SHP77 (cell line): ENCODE data around the gene MKLN1.

Experiments
- DNase-seq, 2 experiments: peaks; one replicate each; lab custom pipeline; 2025; lab: John Stamatoyannopoulos, UW

The MKLN1 gene

DNA sequence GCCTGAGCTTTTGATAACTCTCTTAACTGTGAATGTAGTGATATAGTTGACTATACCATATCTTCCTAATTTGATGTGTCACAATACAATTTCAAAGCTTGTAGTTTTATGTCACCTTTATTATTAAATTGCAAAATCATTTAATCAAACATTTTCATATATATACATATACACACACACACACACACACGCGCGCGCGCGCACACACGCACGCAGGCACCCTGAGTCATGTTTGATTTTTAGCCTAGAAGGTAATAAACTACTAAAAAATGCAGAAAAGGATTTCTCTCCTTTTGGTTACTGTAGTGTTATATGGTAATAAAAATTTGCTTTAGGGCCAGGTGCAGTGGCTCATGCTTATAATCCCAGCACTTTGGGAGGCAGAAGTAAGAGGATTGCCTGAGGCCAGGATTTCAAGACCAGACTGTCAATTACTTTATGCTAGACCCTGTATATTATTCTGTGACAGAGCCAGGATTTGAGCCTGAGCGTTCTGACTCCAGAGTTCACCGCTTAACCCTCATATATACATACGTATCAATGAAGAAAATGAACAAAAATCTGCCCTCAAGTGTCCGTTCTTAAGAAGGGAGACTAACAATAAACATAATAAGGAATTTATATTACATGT, 139.2 kb downstream of the MKLN1 start:
- DNase-seq: no peak

GRCh38 chr7:131467788-131468187, 140.1 kb downstream of the MKLN1 start:
- DNase-seq: no peak

DNA sequence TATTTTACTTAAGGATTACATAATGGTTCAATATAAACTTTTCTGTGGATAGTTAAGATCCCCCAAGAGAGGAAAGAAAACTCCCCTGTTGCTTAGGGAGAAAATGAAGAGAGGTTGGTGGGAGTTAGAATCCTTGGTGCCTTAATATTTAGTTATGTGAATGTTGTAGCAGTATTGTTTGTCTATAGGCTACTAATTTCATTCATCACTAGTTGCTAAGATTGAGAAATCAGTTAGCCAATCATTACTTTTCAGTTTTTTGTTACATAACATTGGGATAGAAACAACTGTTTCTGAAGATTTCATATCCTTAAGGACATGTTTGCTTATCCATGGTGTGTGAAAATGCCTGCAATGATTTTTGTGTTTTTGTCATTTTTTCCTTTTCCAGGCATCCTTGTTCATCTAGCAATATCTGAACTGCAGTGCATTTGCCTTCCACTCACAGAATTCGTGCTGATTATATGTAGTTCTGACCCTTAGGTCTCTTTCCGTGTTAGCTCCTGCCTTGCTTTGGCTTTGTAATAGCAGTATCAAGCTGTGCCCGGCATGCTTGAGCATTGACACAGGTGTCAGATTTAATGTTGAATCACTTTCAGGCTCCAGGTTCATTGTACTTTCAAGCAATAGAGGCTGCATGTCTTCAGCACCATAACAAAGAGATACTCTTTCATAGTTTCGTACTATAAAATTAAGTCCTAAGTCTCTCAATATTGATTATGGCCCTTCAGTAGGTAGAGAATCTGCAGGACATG, 143.8 kb downstream of the MKLN1 start:
- DNase-seq: no peak

- no peak for DNase-seq
Observed at GRCh38 chr7:131476740-131477139, 149.1 kb downstream of the MKLN1 start.

DNA sequence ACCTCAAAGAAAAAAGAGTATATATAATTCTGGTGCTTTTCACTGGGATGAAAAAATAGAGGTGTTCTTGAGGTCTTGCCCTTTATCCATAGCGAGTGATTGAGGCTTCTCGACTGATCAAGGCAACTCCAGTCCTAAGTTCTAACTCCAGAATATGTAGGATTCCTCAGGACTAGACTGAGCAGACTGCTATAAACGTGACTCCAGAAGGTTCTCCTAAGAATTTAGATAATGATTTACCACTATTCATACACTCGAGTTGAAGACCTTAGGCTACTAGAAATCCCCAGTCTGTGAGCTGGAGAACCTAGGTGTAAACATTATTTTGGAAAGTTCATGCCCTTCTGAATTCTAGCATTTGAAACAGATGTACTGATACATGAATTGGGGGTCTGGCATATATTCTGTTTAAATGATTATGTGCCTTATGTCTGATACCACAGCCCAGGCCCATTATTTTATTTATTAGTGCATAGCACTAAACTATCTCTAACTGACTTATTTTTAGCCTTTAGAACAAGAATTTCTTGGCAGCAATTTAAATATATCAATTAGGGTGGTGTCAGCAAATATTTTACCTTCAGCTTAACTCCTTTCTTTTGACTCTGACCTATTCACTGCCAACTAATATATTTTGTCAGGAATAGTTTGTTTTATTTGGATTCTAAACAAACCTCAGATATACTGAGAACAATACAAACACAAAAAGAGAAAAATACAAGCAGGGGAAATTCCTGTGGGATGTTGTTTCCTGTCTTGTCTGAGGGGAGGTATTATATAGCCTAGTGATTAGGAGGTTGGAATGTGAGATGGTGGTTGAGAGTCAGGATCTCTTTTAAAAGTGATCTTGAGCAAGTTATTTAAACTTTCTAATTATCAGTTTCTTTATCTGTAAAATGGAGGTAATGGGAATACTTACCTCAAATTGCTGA, 153.0 kb downstream of the MKLN1 start:
- no peak for DNase-seq

DNA sequence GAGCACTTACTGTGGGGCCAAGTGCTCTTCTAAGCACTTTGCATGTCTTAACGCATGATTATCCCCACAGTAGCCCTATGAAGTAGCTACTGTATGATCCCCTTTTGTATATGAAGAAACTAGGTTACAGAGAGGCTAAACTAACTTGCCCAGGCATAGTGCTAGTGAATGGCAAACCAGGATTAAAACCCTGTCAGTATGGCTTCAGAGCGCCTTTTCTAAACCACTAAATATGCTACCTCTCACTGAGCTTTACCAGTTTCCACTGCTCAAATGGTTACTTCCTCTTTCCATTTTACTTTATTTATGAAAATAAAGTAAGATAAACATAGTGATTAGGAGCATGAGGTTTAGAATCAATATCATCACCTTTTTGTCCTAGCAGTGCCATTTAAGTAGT, 155.1 kb downstream of the MKLN1 start:
- no peak for DNase-seq

DNA sequence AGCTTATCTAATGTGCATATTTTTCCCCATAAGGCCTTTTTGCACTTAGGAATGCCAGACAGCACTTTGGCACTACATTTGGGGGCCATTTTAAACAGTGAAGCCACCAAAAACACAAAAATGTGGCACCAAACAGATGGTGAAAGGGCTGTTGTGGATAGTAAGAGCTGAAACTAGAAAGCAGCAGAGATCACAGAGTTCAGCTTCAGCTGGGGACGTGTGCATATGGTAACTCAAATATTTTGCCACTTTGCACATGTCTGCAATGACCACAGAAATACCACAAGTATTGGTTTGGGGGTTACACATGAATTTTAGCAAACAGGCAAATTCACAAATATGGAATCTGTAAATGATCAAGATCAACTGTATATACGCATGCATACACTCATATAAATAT, 155.9 kb downstream of the MKLN1 start:
- DNase-seq: no peak

DNA sequence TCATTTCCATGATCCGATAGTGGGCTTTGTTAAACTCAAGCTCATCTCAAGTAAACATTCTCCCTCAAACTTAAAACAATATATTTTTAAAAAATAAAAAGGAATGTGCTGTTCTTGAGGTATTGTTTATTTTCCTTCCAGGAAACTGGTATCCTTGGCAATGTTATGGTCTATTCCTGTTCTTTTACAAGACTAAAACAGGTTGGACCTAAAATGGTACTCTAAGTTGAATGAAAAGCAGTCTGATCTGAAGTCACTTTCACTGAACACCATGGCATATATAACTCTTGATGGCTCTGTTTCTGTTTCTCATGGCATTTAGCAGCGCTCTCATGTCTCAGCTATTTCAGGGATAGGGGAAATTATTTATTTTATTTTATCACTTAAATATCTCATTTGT, 158.7 kb downstream of the MKLN1 start:
- DNase-seq: no peak

- DNase-seq: no peak
Observed at GRCh38 chr7:131487217-131487616, 159.5 kb downstream of the MKLN1 start.

GRCh38 chr7:131488361-131488760, 160.7 kb downstream of the MKLN1 start:
- no peak for DNase-seq

DNA sequence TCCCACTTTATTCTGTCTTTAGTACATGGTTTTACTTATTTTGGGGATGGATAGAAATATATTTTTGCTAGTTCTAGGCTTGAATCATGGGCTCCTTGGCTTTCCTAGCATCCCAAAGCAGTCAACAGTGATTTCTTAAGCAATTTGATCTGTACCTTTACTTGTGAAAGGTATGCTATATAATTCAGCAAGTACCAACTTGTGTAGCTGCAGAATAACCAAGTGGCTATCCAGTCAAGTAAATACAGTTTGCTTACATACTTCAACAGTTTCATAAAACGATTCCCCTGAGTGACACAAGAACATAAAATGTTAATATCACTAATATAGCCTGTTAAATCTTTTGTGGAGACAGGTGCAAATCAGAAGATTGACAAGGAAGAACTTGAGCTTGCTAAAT, 161.5 kb downstream of the MKLN1 start:
- DNase-seq: no peak

DNA sequence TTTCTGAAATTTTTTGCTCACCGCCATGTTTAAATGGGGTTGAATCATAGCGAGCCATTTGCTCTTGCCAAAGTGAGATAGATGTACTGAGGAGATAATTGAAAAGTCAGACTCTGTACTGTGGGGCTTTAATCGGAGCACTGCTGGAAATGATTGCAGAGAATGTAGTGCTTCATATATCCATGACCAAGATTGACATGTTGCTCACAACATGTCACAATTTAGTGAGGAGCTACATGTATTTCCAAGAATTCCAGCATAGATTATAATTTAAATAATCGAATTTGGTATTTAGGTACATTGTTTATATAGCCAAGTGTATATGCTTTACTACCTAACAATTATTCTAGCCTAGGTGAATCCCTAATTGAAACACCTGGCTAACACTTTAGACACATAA, 162.2 kb downstream of the MKLN1 start:
- DNase-seq: no peak

- no peak for DNase-seq
Observed at GRCh38 chr7:131493081-131493480, 165.4 kb downstream of the MKLN1 start.

GRCh38 chr7:131493581-131493980, 165.9 kb downstream of the MKLN1 start:
- no peak for DNase-seq

- no peak for DNase-seq
Observed at GRCh38 chr7:131494182-131494581, 166.5 kb downstream of the MKLN1 start.

DNA sequence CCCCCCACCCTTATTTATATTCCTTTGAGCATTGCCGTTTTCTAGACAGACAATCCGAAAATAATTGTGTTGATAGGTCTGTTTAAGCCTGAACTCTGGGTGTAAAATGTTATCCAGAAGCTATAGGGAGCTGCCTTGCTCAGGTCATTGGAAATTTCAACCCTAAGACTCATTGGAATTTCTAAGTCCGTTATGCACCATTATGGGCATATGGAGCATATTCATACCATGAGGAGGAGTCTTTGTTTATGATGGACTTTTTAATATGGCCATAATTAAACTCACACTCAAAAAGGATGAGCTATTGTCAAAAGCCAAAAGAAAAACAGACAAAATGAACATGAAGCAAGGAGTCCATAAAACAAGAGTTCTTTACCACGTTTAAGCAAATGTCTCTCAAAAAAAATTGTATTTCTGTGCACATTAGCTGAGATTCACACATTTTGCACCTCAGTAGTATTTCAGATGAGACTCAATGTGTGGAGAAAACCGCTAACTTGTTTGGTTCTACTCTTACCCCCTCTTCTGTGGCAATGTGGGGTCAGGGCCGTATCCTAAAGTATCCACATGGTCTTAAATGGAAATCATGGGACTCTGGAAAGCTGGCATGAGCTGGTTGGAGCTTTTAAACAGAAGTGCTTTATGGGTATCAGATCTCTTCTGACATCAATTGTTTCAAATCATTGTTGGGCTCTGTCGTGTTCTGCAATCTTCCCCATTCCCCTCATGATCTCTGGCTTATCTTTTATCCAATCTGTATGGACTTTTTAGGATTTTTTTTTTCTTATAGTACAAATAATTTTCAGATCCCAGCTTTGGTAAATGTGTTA, 168.2 kb downstream of the MKLN1 start:
- no peak for DNase-seq

- DNase-seq: no peak
Observed at GRCh38 chr7:131497454-131497853, 169.8 kb downstream of the MKLN1 start.

DNA sequence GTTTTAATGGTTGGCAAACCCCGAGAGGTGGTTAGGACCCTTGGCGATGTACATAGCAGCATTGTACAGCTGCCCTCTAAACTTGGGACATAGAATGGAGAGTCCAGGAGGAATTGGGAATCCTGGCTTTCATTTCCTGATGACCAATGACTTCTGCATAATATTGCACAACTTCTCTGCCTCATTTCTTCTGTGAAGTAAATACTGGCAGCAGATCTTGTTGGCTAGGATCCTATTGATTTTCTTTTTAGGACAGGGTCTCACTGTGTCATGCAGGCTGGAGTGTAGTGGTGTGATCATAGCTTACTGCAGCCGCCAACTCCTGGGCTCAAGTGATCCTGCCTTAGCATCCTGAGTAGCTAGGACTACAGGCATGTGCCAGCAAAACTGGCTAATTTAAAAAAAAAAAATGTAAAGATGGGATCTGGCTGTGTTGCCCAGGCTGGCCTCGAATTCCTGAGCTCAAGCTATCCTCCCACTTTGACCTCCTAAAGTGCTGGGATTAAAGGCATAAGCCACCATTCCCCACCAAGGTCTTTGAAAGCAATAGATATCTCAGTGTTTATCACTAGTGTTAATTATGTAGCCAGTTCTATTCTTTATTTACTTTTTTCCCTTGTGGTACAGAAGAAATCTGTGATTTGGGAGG, 170.7 kb downstream of the MKLN1 start:
- DNase-seq: no peak

DNA sequence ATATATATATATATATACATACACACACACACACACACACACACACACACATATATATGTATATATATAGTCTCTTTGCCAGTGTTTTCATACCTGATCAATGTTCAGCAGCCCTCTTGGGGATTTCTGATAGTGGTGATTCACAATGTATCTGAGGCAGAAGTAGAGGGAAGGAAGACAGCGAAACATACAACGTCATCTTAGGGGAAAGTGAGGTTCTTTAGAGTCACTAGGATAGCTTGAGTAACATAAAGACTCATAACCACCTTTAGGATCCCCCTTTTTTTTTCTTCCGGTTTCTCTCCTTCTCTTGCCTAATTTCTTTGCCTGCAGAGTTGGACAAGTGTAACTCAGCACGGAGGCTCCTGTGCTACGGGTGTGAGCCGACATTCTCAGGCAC, 172.1 kb downstream of the MKLN1 start:
- no peak for DNase-seq

GRCh38 chr7:131500357-131500756, 172.7 kb downstream of the MKLN1 start:
- DNase-seq: no peak

DNA sequence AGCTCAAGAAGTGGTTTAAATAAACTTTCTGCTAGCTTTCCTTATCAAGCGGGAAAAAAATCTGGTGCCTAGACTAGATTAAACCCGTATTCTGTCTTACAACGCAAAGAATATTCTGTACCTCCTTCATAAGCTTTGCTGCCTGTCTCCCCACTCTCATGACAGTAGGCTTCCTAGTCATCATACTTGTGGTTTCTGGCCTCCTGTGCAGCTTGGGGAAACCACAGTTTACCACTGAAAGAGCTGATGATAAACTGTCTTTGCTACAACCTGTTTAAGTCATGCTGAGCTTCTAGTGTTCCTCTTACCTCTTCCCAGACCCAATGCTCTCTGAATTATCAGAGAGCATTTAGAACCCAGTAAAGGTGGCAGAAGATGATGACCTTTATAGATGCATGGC, 173.7 kb downstream of the MKLN1 start:
- DNase-seq: no peak
